AG04449 (cell line): ENCODE measurements around the gene ASTN2.

Experiments
- CTCF ChIA-PET: fragments of 350-600 bp; formaldehyde crosslinking; extraction: SDS; loops from one replicate; lab custom pipeline; 2021; ENCODE audit warnings: antibody characterized with exemption; lab: Yijun Ruan, JAX
- POLR2A ChIA-PET: fragments of 400-600, 350-600 bp; formaldehyde crosslinking; extraction: SDS; loops from one replicate; lab custom pipeline; 2020; ENCODE audit warnings: antibody characterized with exemption, inconsistent platforms; lab: Yijun Ruan, JAX
- DNase-seq: peaks from one replicate; pipeline ENCODE4 v3.0.0-alpha.2; 2010; ENCODE audit warnings: low read depth, low spot score
- H3K4me3 ChIP-seq: 2 replicates; pipeline ENCODE4 v1.5.1; 2011; ENCODE audit warnings: low read depth, mild to moderate bottlenecking, control low read depth, low read length
- TF ChIP-seq, protein P1 (sequence below): IDR thresholded peaks from one replicate; pipeline ENCODE4 v1.5.1; 2011; ENCODE audit warnings: mild to moderate bottlenecking, moderate library complexity, low read length, control low read depth, inconsistent platforms; ENCODE audit not compliant: insufficient read depth; ENCODE audit errors: missing control alignments

ASTN2 gene

DNA sequence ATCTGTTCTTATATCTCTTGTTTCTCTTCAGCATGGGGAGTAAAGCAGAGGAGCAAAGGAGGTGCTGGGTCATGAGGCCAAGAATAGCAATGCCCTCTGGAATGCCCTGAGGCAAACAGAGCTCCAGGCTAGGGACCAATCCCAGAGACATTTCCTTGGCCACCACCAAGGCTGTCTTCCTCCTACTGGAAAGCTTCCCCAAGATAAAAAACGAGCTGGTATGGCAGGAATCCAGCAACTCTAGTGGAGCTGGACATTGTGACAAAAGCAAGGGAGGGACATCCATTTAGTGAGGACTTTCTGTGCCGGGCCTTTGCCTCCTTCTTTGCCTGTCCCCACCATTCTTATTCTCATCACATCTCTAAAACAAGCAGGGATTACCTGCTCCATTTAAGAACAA, 161.6 kb downstream of the ASTN2 start:
- ChIA-PET POLR2A (no interaction called here), CTCF (no interaction called here)
- DNase-seq, result no peak
- TF ChIP-seq, protein P1, sequence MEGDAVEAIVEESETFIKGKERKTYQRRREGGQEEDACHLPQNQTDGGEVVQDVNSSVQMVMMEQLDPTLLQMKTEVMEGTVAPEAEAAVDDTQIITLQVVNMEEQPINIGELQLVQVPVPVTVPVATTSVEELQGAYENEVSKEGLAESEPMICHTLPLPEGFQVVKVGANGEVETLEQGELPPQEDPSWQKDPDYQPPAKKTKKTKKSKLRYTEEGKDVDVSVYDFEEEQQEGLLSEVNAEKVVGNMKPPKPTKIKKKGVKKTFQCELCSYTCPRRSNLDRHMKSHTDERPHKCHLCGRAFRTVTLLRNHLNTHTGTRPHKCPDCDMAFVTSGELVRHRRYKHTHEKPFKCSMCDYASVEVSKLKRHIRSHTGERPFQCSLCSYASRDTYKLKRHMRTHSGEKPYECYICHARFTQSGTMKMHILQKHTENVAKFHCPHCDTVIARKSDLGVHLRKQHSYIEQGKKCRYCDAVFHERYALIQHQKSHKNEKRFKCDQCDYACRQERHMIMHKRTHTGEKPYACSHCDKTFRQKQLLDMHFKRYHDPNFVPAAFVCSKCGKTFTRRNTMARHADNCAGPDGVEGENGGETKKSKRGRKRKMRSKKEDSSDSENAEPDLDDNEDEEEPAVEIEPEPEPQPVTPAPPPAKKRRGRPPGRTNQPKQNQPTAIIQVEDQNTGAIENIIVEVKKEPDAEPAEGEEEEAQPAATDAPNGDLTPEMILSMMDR, result no peak
- no peak overlapping the region for H3K4me3 ChIP-seq

GRCh38 chr9:117250610-117251215, 164.1 kb downstream of the ASTN2 start:
- POLR2A ChIA-PET, result no interaction called here
- CTCF ChIA-PET, result no interaction called here
- no peak for DNase-seq
- TF ChIP-seq, protein P1, result no peak
- no peak overlapping the region for H3K4me3 ChIP-seq

- ChIA-PET CTCF (no interaction called here), POLR2A (no interaction called here)
- TF ChIP-seq, protein P1, result no peak
- H3K4me3 ChIP-seq, result no peak overlapping the region
- DNase-seq, result no peak
Measured at GRCh38 chr9:117249799-117250198, 165.1 kb downstream of the ASTN2 start.

DNA sequence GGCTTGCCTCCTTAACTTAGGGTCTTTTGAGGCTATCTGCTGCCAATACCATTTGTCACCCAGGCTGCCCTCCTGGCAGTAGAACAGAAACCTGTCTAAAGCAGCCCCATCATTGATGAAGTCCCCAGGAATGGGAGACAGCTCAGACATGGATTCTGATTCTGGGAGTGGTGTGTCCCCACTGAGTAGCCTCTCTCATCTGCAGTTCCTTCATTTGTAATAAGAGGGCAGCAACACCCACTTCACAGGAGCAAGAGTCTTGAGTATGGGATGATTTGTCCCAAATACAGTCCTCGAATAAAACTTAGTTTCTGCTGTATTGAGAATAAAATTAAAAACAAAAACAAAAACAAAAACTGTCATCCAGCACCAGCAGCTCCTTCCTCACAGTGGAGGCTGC, 167.6 kb downstream of the ASTN2 start:
- no peak overlapping the region for H3K4me3 ChIP-seq
- CTCF ChIA-PET, result interaction anchor here (1.5 kb wide), 1 partner anchor 10 kb away, joined by 5 read pairs; no protein-coding TSS in a partner anchor
- POLR2A ChIA-PET, result no interaction called here
- TF ChIP-seq, protein P1, result peak; percentile 18
- DNase-seq, result no peak

DNA sequence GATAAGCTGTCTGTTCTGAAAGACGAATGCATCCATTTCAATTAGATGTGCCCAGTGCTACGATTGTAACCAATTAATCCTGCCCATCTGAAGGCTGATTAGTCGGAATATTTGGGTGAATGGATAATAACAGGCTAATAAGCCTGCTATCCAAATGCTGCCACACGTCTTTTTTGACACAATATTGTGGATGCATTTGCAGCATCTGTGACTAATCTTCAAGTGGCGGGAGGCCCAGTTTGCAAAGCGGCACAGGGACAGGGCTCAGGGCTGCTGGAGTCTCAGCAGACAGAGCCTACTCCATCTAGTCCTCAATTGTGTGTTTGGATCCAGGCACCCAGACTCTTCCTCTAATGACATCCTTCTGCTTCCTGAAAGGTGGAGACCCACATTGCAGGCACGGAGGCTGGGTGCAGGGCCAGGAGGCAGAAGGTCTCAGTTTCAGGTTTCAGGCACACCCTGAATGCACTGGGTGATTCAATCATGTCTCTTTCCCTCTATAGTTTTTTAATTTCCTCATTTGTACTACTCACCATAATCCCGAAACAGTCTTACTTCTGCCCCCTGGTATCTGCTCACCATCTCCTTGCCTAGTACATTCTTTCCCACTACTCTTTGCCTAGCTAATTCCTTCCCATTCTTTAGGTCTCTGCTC, 169.6 kb downstream of the ASTN2 start:
- DNase-seq, result no peak
- H3K4me3 ChIP-seq, result no peak overlapping the region
- TF ChIP-seq, protein P1, result no peak
- POLR2A ChIA-PET, result no interaction called here
- CTCF ChIA-PET, result no interaction called here

DNA sequence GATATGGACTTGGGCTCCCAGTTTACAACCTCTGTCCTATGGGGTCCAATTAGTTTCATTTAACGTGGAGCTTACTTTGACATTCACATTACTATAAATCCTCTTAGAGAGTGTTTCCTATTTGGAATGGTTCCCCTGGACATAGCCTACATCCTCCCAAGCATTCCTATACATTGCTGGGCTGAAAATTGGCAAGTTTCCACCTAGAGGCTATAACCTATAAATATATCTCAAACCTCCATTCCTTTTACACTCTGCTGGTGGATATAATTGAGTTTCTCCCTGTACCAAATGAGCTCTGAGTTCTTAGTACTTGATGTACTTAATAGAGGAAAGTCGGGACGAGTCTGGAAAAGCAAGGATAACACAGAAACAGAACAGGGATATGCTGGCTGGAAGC, 172.8 kb downstream of the ASTN2 start:
- H3K4me3 ChIP-seq, result no peak overlapping the region
- TF ChIP-seq, protein P1, result no peak
- DNase-seq, result no peak
- POLR2A ChIA-PET, result no interaction called here
- CTCF ChIA-PET, result no interaction called here
